Measurements from ENCODE around the gene SMARCC2. TPM values are rescaled to one million over a fixed set of nuclear protein-coding genes. Genes with fewer than 3 reads are reported as not detected.

The SMARCC2 gene
- total RNA-seq, 2 donors from 2014 or later: 80.1 to 84.2 TPM

DNA sequence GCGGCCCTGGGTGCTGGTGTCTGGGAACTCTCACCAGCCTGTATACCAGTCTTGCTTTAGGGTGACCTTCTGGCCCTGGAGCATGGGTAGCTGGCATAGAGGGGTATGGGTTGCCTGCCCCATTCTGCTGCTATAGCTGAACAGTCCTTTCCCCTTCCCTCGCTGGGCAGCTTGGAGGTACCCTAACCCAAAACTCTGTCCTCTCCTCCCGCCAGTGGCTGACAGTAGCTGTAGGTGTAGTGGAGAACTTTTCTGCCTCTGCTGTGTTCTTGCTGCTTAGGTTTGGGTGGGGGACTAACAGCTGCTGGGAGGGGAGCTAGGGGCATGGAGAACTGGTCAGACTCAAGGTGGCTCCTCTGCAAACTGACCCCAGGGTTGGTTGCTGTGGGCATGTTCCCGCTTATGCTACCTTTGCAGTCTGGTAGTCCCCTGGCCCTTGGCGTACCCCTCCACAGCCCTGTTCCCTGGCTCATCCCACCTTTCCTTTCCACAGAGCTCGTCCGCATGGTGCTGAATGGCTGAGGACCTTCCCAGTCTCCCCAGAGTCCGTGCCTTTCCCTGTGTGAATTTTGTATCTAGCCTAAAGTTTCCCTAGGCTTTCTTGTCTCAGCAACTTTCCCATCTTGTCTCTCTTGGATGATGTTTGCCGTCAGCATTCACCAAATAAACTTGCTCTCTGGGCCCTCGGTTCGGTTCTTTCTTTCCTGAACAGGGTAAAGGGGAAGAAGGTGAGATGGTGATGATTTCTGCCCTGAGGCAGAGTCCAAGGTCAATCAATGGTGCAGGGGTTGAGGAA is 28.2 kb downstream of the SMARCC2 start:
- H3K9me3 ChIP-seq: no peaks in the 10 kb centered on the region
- peaks cover 17% of the 10 kb centered on the region for H3K36me3 ChIP-seq
- no peak for DNase-seq
- peaks cover 8% of the 10 kb centered on the region for H3K4me1 ChIP-seq
- intact Hi-C loops (cut with DNase I): loop anchor here (5.0 kb wide), 1 partner anchor 34 kb away; the partner anchor contains the start of gene ESYT1
- peak overlapping the region; percentile 76 for H3K4me3 ChIP-seq
- TF ChIP-seq CTCF (IDR thresholded peaks at IDR 0.05): no peak
- peak overlapping the region; percentile 96 for H3K27ac ChIP-seq
- no peaks in the 10 kb centered on the region for H3K27me3 ChIP-seq
- peak overlapping the region; percentile 93 to 100 for H3K9ac ChIP-seq (ENCODE audit: low read depth in 2 of 2, low read length in 2 of 2)

DNA sequence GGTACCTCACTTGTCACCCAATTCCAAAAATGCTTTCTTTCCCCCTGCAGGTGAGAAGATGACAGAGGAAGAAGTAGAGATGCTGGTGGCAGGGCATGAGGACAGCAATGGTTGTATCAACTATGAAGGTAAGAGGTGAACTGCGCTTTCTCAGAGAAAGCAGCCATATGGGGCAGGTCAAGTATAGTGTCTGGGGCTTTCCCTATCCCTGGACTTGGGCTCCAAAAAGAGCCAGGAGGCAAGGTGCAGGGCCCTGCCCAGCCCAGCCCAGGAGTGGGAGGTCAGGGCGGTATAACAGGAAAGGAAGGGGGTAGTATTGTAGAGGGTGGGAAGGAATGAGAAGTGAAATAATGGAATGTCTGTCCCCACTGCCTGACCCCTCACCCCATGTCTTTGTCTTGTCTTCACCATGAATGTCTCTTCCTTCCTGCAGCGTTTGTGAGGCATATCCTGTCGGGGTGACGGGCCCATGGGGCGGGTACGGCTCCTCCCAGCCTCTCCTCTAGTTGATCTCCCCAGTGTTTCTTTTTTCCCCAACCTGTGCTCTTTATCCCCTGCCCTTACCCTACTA is 29.0 kb downstream of the SMARCC2 start:
- H3K4me1 ChIP-seq: peaks cover 8% of the 10 kb centered on the region
- H3K9ac ChIP-seq (ENCODE audit: low read depth in 2 of 2, low read length in 2 of 2): peak overlapping the region; percentile 93 to 100
- no peak for DNase-seq
- H3K27me3 ChIP-seq: no peaks in the 10 kb centered on the region
- TF ChIP-seq CTCF (IDR thresholded peaks at IDR 0.05): no peak
- no peaks in the 10 kb centered on the region for H3K9me3 ChIP-seq
- H3K36me3 ChIP-seq: peaks cover 16% of the 10 kb centered on the region
- peak overlapping the region; percentile 76 for H3K4me3 ChIP-seq
- H3K27ac ChIP-seq: peak overlapping the region; percentile 96
- intact Hi-C loops (cut with DNase I): loop anchor here (5.0 kb wide), 1 partner anchor 33 kb away; the partner anchor contains the start of gene ESYT1

DNA sequence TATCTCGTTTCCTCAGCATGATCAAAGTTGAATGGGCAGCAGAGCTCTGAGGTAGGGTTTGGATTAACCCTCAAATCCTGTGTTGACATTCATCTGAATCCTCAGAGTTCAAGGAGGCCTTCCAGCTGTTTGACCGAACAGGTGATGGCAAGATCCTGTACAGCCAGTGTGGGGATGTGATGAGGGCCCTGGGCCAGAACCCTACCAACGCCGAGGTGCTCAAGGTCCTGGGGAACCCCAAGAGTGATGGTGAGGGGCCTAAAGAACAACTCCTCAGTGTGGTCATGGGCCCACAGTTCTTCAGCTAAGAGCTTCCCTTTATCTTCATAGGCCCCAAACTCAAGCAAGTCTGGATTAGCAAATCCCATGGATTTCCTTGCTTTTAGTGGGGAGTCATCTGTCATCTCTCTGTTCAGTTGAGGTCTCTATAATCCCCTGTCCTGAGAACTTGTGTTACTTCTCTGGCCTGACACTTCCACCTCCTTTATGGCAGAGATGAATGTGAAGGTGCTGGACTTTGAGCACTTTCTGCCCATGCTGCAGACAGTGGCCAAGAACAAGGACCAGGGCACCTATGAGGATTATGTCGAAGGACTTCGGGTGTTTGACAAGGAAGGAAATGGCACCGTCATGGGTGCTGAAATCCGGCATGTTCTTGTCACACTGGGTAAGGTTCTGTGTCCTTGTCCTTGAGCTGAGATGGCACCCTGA is 29.6 kb downstream of the SMARCC2 start:
- intact Hi-C loops (cut with DNase I): loop anchor here (5.0 kb wide), 1 partner anchor 32 kb away; the partner anchor contains the start of gene ESYT1

DNA sequence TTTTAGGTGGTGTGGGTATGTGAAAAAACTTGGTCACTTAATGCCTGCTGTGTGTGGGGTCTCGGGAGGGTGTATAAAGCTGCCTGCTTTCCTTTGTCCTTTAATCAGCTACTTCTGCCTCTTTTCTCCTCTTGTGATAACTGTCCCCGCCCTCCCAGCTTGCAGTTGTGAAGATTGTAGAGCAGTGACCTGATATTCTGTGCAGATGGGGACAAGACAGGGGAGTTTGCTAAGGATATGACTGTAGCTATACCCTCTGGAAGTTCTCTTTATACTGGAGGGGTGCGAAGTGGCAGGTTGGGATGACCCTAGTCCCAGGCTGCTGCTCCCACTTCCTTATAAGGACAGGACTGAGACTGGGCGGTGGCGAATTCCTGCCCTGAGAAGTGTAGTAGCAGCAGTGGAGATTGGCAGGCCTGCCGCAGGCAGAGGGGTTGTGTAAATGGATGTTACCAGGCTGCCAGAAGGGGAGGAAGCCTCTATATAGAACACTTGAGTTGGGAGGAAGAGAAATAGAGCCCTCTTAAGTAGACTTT is 30.3 kb downstream of the SMARCC2 start:
- Histone ChIP-seq H3K36me3 (peaks cover 13% of the 10 kb centered on the region), H3K4me3 (peak overlapping the region; percentile 76), H3K4me1 (peaks cover 8% of the 10 kb centered on the region), H3K9ac (ENCODE audit: low read depth in 2 of 2, low read length in 2 of 2) (peak overlapping the region; percentile 93 to 100), H3K9me3 (no peaks in the 10 kb centered on the region), H3K27ac (peak overlapping the region; percentile 96), H3K27me3 (no peaks in the 10 kb centered on the region)
- peak; percentile 92 for DNase-seq
- intact Hi-C loops (cut with DNase I): no loop called here
- TF ChIP-seq CTCF (IDR thresholded peaks at IDR 0.05): no peak

More for the DNA sequence above, 29.6 kb downstream of the SMARCC2 start:
- no peak for TF ChIP-seq CTCF (IDR thresholded peaks at IDR 0.05)
- no peak for DNase-seq
- Histone ChIP-seq H3K27me3 (no peaks in the 10 kb centered on the region), H3K9ac (ENCODE audit: low read depth in 2 of 2, low read length in 2 of 2) (peak overlapping the region; percentile 93 to 100), H3K9me3 (no peaks in the 10 kb centered on the region), H3K4me3 (peak overlapping the region; percentile 76), H3K27ac (peak overlapping the region; percentile 96), H3K36me3 (peaks cover 13% of the 10 kb centered on the region), H3K4me1 (peaks cover 8% of the 10 kb centered on the region)
